ENCODE results near the gene PSD2.

The PSD2 gene

DNA sequence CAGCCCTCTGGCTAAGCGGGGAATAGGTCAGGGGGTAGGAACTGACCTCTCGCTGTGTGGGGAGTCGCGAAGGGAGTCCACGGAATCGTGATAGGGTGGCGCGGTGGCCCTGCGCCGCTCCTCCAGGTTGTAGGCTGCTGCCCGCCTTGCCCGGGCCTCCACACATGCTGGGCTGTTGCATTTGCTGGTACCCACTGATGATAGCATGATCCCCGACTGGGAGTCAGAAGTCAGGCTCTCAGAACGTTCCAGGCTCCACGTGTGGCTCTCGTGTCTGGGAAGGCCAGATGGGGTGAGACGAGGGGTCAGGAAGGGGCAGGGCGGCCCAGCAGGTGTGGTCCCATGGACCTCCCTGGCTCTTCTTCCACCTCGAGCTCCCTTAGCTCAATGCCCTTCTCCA is 56.0 kb downstream of the PSD2 start:
- H3K27ac ChIP-seq (ENCODE audit: low read depth, low read length): no peak overlapping the region
- no peak overlapping the region for H3K4me3 ChIP-seq (ENCODE audit: low read depth in 1 of 5, low read length in 5 of 5)
- peaks cover 0 to 2% (median 0%) of the 10 kb centered on the region in 5 donors for H3K27me3 ChIP-seq (ENCODE audit: control insufficient read depth in 5 of 5, insufficient read depth in 4 of 5, low read length in 5 of 5)
- H3K9me3 ChIP-seq (ENCODE audit: control insufficient read depth in 5 of 5, low read length in 5 of 5): no peaks in the 10 kb centered on the region
- H3K4me1 ChIP-seq (ENCODE audit: control insufficient read depth in 5 of 5, insufficient read depth in 5 of 5, low read length in 5 of 5): peaks cover 0 to 18% (median 0%) of the 10 kb centered on the region in 5 donors
- peaks cover 0 to 21% (median 16%) of the 10 kb centered on the region in 5 donors for H3K36me3 ChIP-seq (ENCODE audit: control insufficient read depth in 5 of 5, insufficient read depth in 5 of 5, low read length in 5 of 5)
- H3K9ac ChIP-seq (ENCODE audit: low read length in 5 of 5): no peak overlapping the region

DNA sequence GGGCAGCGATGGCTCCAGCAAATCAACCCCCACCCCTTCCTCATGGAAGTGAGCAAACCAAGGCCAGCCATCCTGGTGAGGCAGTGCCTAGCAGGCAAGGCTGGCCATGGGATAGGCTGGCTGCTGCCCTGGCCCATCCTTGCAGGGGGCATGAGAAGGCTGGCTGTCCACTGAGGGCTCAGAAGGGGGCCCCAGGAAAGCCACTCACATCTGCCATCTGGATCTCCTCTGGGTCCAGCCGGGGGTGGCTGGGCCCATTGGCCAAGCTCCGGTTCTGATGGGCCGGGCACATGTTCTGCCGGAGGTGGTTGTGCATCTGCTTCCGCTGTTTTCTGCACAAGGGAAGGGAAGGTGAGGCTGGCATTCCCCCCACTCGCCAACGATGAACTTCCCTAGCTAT is 57.1 kb downstream of the PSD2 start:
- peaks cover 0 to 15% (median 0%) of the 10 kb centered on the region in 5 donors for H3K4me1 ChIP-seq (ENCODE audit: control insufficient read depth in 5 of 5, insufficient read depth in 5 of 5, low read length in 5 of 5)
- H3K36me3 ChIP-seq (ENCODE audit: control insufficient read depth in 5 of 5, insufficient read depth in 5 of 5, low read length in 5 of 5): peaks cover 0 to 24% (median 16%) of the 10 kb centered on the region in 5 donors
- no peaks in the 10 kb centered on the region for H3K27me3 ChIP-seq (ENCODE audit: control insufficient read depth in 5 of 5, insufficient read depth in 4 of 5, low read length in 5 of 5)
- H3K4me3 ChIP-seq (ENCODE audit: low read depth in 1 of 5, low read length in 5 of 5): no peak overlapping the region
- no peak overlapping the region for H3K27ac ChIP-seq (ENCODE audit: low read depth, low read length)
- H3K9me3 ChIP-seq (ENCODE audit: control insufficient read depth in 5 of 5, low read length in 5 of 5): no peaks in the 10 kb centered on the region
- H3K9ac ChIP-seq (ENCODE audit: low read length in 5 of 5): no peak overlapping the region

GRCh38 chr5:139854029-139854605 is 58.5 kb downstream of the PSD2 start:
- H3K36me3 ChIP-seq (ENCODE audit: control insufficient read depth in 5 of 5, insufficient read depth in 5 of 5, low read length in 5 of 5): peaks cover 0 to 25% (median 16%) of the 10 kb centered on the region in 5 donors
- no peak overlapping the region for H3K27ac ChIP-seq (ENCODE audit: low read depth, low read length)
- no peaks in the 10 kb centered on the region for H3K27me3 ChIP-seq (ENCODE audit: control insufficient read depth in 5 of 5, insufficient read depth in 4 of 5, low read length in 5 of 5)
- no peak overlapping the region for H3K4me3 ChIP-seq (ENCODE audit: low read depth in 1 of 5, low read length in 5 of 5)
- no peak overlapping the region for H3K9ac ChIP-seq (ENCODE audit: low read length in 5 of 5)
- H3K9me3 ChIP-seq (ENCODE audit: control insufficient read depth in 5 of 5, low read length in 5 of 5): no peaks in the 10 kb centered on the region
- peaks cover 0 to 14% (median 0%) of the 10 kb centered on the region in 5 donors for H3K4me1 ChIP-seq (ENCODE audit: control insufficient read depth in 5 of 5, insufficient read depth in 5 of 5, low read length in 5 of 5)

- H3K27me3 ChIP-seq (ENCODE audit: control insufficient read depth in 5 of 5, insufficient read depth in 4 of 5, low read length in 5 of 5): no peaks in the 10 kb centered on the region
- H3K36me3 ChIP-seq (ENCODE audit: control insufficient read depth in 5 of 5, insufficient read depth in 5 of 5, low read length in 5 of 5): peaks cover 0 to 25% (median 16%) of the 10 kb centered on the region in 5 donors
- no peak overlapping the region for H3K4me3 ChIP-seq (ENCODE audit: low read depth in 1 of 5, low read length in 5 of 5)
- no peaks in the 10 kb centered on the region for H3K9me3 ChIP-seq (ENCODE audit: control insufficient read depth in 5 of 5, low read length in 5 of 5)
- H3K4me1 ChIP-seq (ENCODE audit: control insufficient read depth in 5 of 5, insufficient read depth in 5 of 5, low read length in 5 of 5): peaks cover 0 to 6% (median 0%) of the 10 kb centered on the region in 5 donors
- no peak overlapping the region for H3K27ac ChIP-seq (ENCODE audit: low read depth, low read length)
- H3K9ac ChIP-seq (ENCODE audit: low read length in 5 of 5): no peak overlapping the region
Observed at GRCh38 chr5:139854953-139855352, 59.3 kb downstream of the PSD2 start.

- Histone ChIP-seq H3K9ac (ENCODE audit: low read length in 5 of 5) (no peak overlapping the region), H3K27ac (ENCODE audit: low read depth, low read length) (no peak overlapping the region)
Observed at GRCh38 chr5:139855451-139855850, 59.8 kb downstream of the PSD2 start.

GRCh38 chr5:139855946-139856540 is 60.4 kb downstream of the PSD2 start:
- H3K9me3 ChIP-seq (ENCODE audit: control insufficient read depth in 5 of 5, low read length in 5 of 5): no peaks in the 10 kb centered on the region
- H3K36me3 ChIP-seq (ENCODE audit: control insufficient read depth in 5 of 5, insufficient read depth in 5 of 5, low read length in 5 of 5): peaks cover 0 to 22% (median 16%) of the 10 kb centered on the region in 5 donors
- peaks cover 0 to 2% (median 0%) of the 10 kb centered on the region in 5 donors for H3K4me1 ChIP-seq (ENCODE audit: control insufficient read depth in 5 of 5, insufficient read depth in 5 of 5, low read length in 5 of 5)
- no peak overlapping the region for H3K27ac ChIP-seq (ENCODE audit: low read depth, low read length)
- no peaks in the 10 kb centered on the region for H3K27me3 ChIP-seq (ENCODE audit: control insufficient read depth in 5 of 5, insufficient read depth in 4 of 5, low read length in 5 of 5)
- no peak overlapping the region for H3K4me3 ChIP-seq (ENCODE audit: low read depth in 1 of 5, low read length in 5 of 5)
- no peak overlapping the region for H3K9ac ChIP-seq (ENCODE audit: low read length in 5 of 5)

More at GRCh38 chr5:139855451-139855850, 59.8 kb downstream of the PSD2 start:
- H3K9me3 ChIP-seq (ENCODE audit: control insufficient read depth in 5 of 5, low read length in 5 of 5): no peaks in the 10 kb centered on the region
- H3K36me3 ChIP-seq (ENCODE audit: control insufficient read depth in 5 of 5, insufficient read depth in 5 of 5, low read length in 5 of 5): peaks cover 0 to 25% (median 16%) of the 10 kb centered on the region in 5 donors
- peaks cover 0 to 1% (median 0%) of the 10 kb centered on the region in 5 donors for H3K4me1 ChIP-seq (ENCODE audit: control insufficient read depth in 5 of 5, insufficient read depth in 5 of 5, low read length in 5 of 5)
- H3K4me3 ChIP-seq (ENCODE audit: low read depth in 1 of 5, low read length in 5 of 5): no peak overlapping the region
- H3K27me3 ChIP-seq (ENCODE audit: control insufficient read depth in 5 of 5, insufficient read depth in 4 of 5, low read length in 5 of 5): no peaks in the 10 kb centered on the region

- no peaks in the 10 kb centered on the region for H3K27me3 ChIP-seq (ENCODE audit: control insufficient read depth in 5 of 5, insufficient read depth in 4 of 5, low read length in 5 of 5)
- no peak overlapping the region for H3K9ac ChIP-seq (ENCODE audit: low read length in 5 of 5)
- no peak overlapping the region for H3K27ac ChIP-seq (ENCODE audit: low read depth, low read length)
- peaks cover 0 to 15% (median 10%) of the 10 kb centered on the region in 5 donors for H3K36me3 ChIP-seq (ENCODE audit: control insufficient read depth in 5 of 5, insufficient read depth in 5 of 5, low read length in 5 of 5)
- H3K4me1 ChIP-seq (ENCODE audit: control insufficient read depth in 5 of 5, insufficient read depth in 5 of 5, low read length in 5 of 5): peaks cover 0 to 7% (median 0%) of the 10 kb centered on the region in 5 donors
- no peak overlapping the region for H3K4me3 ChIP-seq (ENCODE audit: low read depth in 1 of 5, low read length in 5 of 5)
- H3K9me3 ChIP-seq (ENCODE audit: control insufficient read depth in 5 of 5, low read length in 5 of 5): no peaks in the 10 kb centered on the region
Observed at GRCh38 chr5:139856714-139857113, 61.1 kb downstream of the PSD2 start.

DNA sequence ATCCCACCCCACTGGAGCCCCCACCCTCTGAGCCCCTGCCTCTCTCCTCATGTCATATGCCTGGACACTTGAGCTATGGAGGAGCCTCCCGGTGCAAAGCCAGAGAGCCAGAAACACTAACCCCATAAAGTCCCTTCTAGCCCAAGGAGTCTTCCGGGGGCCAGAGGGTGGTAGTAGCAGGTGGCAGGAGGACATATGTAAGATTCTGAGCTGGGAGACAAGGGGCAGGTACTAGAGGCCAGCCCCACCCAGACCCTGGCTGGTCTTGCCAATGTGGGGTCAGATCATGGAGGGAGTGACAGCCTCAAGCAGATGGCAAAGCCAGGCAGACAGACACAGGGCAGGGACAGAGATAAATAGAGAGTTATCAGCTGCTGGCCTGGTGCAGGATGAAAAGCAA is 63.4 kb downstream of the PSD2 start:
- Histone ChIP-seq H3K9me3 (ENCODE audit: control insufficient read depth in 5 of 5, low read length in 5 of 5) (no peaks in the 10 kb centered on the region), H3K27me3 (ENCODE audit: control insufficient read depth in 5 of 5, insufficient read depth in 4 of 5, low read length in 5 of 5) (no peaks in the 10 kb centered on the region), H3K4me1 (ENCODE audit: control insufficient read depth in 5 of 5, insufficient read depth in 5 of 5, low read length in 5 of 5) (peaks cover 1 to 17% (median 11%) of the 10 kb centered on the region in 5 donors), H3K36me3 (ENCODE audit: control insufficient read depth in 5 of 5, insufficient read depth in 5 of 5, low read length in 5 of 5) (peaks cover 0 to 5% (median 0%) of the 10 kb centered on the region in 5 donors), H3K27ac (ENCODE audit: low read depth, low read length) (no peak overlapping the region), H3K9ac (ENCODE audit: low read length in 5 of 5) (no peak overlapping the region), H3K4me3 (ENCODE audit: low read depth in 1 of 5, low read length in 5 of 5) (no peak overlapping the region)

GRCh38 chr5:139861021-139861888 is 65.6 kb downstream of the PSD2 start:
- Histone ChIP-seq H3K27ac (ENCODE audit: low read depth, low read length) (no peak overlapping the region), H3K9ac (ENCODE audit: low read length in 5 of 5) (no peak overlapping the region), H3K9me3 (ENCODE audit: control insufficient read depth in 5 of 5, low read length in 5 of 5) (no peaks in the 10 kb centered on the region), H3K4me3 (ENCODE audit: low read depth in 1 of 5, low read length in 5 of 5) (no peak overlapping the region), H3K36me3 (ENCODE audit: control insufficient read depth in 5 of 5, insufficient read depth in 5 of 5, low read length in 5 of 5) (peaks cover 0 to 5% (median 0%) of the 10 kb centered on the region in 5 donors), H3K27me3 (ENCODE audit: control insufficient read depth in 5 of 5, insufficient read depth in 4 of 5, low read length in 5 of 5) (no peaks in the 10 kb centered on the region), H3K4me1 (ENCODE audit: control insufficient read depth in 5 of 5, insufficient read depth in 5 of 5, low read length in 5 of 5) (peaks cover 1 to 17% (median 11%) of the 10 kb centered on the region in 5 donors)

DNA sequence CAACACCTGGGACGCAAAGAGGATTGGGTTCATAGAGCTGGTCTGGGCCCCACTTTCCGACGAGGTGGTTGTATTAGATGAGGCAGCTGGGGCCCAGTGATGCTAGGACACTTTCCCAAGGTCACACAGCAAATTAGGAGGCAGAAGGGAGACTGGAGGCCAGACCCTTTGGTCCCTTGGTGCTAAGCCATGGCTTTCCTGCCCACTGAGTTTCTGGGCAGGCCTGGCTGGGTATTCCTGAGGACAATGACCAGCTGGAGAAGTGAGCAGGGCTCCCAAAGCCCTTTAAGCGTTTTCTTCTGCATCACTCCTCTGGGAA is 66.2 kb downstream of the PSD2 start:
- Histone ChIP-seq H3K4me3 (ENCODE audit: low read depth in 1 of 5, low read length in 5 of 5) (no peak overlapping the region), H3K27ac (ENCODE audit: low read depth, low read length) (no peak overlapping the region), H3K27me3 (ENCODE audit: control insufficient read depth in 5 of 5, insufficient read depth in 4 of 5, low read length in 5 of 5) (no peaks in the 10 kb centered on the region), H3K36me3 (ENCODE audit: control insufficient read depth in 5 of 5, insufficient read depth in 5 of 5, low read length in 5 of 5) (peaks cover 0 to 5% (median 0%) of the 10 kb centered on the region in 5 donors), H3K9ac (ENCODE audit: low read length in 5 of 5) (no peak overlapping the region), H3K9me3 (ENCODE audit: control insufficient read depth in 5 of 5, low read length in 5 of 5) (no peaks in the 10 kb centered on the region), H3K4me1 (ENCODE audit: control insufficient read depth in 5 of 5, insufficient read depth in 5 of 5, low read length in 5 of 5) (peaks cover 1 to 17% (median 11%) of the 10 kb centered on the region in 5 donors)
